Left hindlimb (tissue), 1 donor: ENCODE results near the gene EIF3L.
"Not testable (repeated sequence)": the region's sequence is repeated elsewhere in the genome, so short reads cannot be mapped to it uniquely, and the experiment has no call there.

ENCODE experiments used
- DNase-seq: peaks from one replicate; pipeline ENCODE4 v3.0.0-alpha.2; 2018

The EIF3L gene

DNA sequence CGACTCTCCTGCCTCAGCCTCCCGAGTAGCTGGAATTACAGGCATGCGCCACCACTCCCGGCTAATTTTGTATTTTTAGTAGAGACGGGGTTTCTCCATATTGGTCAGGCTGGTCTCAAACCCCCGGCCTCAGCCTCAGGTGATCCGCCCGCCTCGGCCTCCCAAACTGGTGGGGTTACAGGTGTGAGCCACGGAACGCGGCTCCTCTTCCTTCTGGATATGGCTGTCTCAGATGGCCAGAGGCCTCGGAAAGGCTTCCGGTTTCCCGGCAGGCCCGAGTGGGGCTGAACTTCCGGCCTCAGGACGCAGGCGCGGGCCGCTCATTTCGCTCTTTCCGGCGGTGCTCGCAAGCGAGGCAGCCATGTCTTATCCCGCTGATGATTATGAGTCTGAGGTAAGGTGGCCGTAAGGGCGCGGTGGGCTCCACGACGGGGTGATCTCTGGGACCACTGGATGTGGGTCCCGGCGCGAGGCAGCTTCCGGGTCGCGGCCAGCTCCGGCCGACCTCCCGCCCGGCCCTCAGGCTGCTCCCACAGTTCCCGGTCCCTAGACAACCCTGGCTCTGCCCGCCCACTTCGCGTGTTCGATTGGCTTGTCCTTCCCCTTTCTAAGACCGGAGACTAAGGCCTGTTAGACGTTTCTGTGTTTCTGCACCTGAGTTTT, at the start of gene EIF3L:
EIF3L (plus strand) TSS at position 331 of the 663 bp plus-strand sequence; CDS start at position 362, 31 bp downstream.
- DNase-seq = peak; percentile 93

DNA sequence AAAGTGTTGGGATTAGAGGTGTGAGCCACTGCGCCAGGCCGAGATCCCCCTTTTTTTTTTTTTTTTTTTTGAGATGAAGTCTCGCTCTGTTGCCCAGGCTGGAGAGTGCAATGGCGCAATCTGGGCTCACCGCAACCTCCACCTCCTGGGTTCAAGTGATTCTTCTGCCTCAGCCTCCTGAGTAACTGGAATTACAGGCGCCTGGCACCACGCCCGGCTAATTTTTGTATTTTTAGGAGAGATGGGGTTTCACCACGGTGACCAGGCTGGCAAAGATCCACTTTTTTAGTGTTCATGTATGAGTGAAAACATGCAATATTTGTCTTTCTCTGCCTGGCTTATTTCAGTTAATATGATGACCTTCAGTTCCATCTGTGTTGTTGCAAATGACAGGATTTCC, 49.2 kb upstream of the EIF3L start:
- DNase-seq = not testable (repeated sequence)

DNA sequence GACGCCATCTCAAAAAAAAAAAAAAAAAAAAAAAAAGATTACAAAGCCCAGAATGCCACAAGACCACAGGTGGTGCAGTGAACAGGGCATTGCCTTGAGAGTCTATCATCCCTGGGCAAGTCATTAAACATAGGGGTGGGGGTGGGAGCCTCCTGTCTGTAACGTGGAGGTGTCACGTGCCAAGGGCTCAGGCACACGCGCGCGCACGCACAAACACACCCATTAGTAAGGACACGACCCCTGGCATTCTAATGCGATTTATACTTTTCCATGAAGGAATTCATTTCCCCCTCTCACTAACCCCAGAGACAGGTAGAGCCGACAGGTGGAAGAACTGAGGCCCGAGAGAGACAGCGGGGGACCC, 47.3 kb upstream of the EIF3L start:
- DNase-seq = no peak

DNA sequence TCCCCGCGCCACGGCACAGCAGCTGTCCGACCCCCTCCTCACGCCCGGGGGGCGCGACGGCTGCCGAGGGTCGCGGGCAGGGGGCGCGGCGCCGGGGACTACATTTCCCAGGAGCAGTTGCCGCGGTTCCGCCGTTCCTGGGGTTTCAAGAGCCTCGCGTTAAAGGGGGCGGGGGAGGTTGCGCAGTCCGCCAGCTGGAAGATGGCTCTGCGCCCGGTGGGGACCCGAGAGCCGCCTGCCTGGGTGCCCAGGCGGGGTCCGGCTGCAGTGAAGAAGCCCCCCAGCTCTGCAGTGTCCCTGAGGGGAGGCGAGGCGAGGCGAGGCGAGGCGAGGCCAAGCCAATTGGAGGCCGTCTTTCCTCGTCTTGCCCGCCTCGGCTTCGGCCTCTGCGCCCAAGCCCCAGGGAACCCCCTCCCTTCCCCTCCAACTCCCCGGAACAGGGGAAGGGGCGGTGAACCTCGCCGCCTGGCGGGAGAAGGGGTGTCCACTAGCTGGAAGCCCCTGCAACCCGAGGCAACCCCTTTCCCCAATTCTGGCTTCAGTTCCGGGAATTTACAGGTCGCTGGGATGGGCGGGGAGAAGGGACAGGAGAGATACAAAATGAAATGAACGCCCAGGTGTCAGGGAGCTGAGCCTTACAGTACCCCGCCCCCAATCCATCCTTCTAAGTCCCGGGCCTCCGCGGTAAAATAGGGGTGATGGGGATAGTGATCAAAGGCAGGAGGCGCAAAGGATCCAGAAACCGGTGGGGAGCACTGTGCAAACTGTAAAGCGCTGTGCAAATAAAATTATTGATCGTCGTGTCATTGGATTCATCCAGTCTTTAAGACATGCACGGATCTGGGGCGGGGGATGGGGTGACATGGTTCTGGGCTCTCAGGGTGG, 46.7 kb upstream of the EIF3L start:
- peak; percentile 82 for DNase-seq

DNA sequence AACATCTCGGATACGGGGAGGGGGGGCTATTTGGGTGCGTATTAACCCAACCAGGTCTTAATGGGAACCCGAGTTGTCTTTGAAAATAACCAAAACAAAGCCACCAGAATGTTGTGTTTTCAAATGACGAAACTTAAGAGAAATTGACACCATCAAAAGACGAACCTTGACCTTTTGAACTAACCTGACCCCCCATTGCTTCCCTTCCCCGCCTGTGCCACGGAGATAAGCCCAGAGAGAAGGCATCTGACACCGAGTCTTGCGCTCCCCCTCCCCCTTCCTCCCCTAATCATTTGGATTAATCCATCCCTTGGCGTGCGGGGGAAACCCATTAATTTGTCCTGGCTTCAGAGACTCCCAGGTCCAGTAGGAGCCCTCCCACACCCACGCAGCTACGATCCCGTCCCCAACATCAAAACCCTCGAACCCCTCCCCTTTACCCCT, 46.0 kb upstream of the EIF3L start:
- no peak for DNase-seq

DNA sequence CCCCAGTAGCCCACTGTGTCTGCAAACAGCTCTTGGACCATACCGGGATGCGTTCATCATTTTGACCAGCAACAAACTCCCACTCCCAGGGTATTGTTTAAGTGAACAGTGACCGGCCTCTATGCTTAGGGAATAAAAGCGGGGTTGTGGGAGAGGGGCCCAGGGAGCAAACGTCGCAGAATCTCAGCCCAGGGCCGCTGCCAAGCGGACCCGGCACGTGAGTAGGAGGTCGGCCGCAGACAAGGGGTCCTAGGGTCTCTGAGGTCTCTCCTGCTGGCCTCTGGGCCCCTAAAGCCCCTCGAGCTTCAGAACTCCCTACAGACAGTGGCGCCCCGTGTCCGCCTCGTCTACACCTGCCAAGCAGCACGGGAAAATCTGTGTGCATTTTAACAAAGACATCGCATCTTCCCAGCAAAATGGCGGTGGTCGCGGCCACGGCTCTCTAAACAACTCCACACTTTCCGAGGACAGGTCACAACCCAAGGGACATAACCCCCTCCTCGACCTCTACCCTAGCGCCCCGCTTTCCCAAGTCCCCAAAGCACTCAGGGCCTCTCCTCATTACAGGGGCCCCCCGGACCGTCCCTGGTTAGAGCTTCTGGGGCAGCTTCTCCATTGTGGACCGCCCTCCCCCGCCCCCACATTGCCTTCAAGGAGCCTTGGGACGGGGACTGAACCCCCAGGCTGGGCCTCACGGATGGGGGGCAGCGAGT, 45.4 kb upstream of the EIF3L start:
- DNase-seq = no peak

DNA sequence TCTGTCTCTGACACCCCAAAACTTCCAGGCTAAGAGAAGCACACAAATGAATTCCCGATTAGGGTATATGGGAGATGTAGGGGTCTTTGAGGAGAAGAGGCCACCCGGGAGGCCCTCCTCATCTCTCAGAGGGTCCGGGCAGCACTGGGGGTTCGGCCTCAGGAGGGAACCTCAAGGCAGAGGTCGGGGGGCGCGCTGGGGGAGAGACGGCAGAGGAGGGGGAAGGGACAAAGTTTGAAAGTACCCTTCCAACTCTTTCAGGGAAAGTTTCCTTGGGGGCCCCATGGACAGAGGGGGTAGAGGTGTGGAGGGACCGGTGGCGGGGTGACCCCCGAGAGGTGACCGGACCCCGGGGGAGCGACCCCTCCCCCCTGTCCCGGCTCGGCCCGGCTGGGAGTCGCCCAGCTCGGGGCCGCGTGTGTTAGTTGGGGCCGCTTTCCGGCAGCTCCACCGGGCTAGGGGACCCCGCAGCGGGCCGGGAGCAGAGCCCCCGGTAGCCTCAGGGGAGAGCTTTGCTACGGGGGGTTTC, 44.8 kb upstream of the EIF3L start:
- no peak for DNase-seq

DNA sequence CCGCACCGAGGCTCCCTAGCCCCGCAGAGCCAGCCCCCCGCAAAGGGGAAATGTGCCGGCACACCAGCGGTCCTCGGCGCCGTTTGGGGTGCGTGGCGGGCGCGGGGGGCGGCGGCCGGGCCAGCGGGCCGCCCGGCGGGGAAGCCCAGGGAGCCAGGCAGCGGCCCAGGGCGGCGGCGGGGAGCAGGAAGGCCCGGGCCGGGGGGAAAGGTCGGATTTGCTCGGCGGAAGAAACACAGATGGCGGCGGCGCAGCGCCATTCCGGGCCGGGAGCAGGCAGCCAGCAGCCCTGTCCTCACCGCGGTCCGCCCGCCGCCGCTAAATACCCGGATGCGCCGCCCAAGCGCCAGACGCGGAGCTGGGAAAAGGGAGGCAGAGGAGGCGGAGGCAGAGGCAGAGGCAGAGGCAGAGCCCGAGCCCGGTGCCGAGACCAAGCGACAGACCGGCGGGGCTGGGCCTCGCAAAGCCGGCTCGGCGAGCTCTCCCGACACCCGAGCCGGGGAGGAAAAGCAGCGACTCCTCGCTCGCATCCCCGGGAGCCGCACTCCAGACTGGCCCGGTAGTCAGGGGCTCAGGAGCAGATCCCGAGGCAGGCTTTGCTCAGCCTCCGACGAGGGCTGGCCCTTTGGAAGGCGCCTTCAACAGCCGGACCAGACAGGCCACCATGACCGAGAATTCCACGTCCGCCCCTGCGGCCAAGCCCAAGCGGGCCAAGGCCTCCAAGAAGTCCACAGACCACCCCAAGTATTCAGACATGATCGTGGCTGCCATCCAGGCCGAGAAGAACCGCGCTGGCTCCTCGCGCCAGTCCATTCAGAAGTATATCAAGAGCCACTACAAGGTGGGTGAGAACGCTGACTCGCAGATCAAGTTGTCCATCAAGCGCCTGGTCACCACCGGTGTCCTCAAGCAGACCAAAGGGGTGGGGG, 44.1 kb upstream of the EIF3L start:
- peak; percentile 94 for DNase-seq

DNA sequence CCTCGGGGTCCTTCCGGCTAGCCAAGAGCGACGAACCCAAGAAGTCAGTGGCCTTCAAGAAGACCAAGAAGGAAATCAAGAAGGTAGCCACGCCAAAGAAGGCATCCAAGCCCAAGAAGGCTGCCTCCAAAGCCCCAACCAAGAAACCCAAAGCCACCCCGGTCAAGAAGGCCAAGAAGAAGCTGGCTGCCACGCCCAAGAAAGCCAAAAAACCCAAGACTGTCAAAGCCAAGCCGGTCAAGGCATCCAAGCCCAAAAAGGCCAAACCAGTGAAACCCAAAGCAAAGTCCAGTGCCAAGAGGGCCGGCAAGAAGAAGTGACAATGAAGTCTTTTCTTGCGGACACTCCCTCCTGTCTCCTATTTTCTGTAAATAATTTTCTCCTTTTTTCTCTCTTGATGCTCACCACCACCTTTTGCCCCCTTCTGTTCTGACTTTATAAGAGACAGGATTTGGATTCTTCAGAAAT, 43.4 kb upstream of the EIF3L start:
- no peak for DNase-seq

DNA sequence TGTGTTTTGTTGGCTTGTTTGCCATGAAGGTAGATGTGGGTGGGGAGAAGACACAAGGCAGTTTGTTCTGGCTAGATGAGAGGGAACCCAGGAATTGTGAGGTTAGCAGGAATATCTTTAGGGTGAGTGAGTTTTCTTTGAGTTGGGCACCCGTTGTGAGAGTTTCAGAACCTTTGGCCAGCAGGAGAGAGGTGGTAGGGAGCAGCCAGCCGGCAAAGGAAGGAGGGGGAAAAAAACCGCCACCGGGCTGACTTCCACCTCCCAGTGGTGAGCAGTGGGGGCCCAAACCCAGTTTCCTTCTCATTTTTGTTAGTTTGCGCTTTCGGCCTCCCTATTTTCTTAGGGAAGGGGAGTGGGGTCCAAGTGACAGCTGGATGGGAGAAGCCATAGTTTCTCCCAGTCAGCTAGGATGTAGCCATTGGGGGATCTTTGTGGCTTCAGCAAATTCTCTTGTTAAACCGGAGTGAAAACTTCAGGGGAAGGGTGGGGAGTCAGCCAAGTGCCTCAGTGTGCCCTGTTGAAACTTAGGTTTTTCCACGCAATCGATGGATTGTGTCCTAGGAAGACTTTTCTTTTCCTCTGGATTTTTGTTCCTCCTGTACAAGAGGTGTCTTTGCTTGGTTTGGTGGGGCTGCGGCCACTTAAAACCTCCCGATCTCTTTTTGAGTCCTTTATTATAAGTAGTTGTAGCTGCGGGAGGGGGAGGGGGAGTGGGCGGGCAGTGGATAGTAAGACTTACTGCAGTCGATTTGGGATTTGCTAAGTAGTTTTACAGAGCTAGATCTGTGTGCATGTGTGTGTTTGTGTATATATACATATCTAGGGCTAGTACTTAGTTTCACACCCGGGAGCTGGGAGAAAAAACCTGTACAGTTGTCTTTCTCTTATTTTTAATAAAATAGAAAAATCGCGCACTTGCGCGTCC, 42.5 kb upstream of the EIF3L start:
- peak; percentile 63 for DNase-seq

DNA sequence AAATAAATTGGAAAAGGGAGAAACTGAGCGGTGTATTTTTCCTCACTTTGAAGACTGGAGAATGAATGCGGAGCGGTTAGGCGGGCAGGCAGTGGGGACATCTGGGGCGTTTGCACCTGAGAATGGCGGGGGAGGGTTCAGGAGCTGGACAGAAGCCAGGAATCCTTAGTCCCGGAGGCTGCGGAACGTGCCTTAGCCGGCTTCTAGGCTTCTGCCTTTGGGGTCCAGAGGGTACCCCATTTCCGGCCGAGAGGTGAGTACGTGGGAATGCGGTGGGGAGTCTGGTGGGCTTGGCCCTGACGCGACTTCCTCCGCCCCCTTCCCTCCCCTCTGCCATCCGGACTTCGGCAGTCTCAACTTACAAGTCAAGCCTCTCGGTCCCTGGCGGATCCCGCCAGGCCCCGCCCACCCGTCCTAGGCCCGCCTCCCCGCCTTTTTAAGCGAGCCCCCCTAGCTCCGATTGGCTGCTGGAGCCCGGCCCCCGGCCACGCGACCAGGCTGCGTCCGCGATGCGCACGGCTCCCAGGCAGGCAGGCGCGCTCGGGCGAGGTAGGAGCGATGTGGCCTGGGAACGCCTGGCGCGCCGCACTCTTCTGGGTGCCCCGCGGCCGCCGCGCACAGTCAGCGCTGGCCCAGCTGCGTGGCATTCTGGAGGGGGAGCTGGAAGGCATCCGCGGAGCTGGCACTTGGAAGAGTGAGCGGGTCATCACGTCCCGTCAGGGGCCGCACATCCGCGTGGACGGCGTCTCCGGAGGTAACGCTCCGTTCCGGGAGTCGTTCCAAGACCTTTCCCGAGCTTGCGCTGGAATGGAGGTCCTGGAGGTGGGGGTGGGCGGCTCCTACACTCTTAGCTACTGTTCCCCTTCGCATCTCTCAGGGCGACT, 41.6 kb upstream of the EIF3L start, which contains the start of gene GCAT:
GCAT (plus strand) TSS at position 525 of the 884 bp plus-strand sequence; CDS start at position 559, 34 bp downstream.
- DNase-seq = peak; percentile 98

DNA sequence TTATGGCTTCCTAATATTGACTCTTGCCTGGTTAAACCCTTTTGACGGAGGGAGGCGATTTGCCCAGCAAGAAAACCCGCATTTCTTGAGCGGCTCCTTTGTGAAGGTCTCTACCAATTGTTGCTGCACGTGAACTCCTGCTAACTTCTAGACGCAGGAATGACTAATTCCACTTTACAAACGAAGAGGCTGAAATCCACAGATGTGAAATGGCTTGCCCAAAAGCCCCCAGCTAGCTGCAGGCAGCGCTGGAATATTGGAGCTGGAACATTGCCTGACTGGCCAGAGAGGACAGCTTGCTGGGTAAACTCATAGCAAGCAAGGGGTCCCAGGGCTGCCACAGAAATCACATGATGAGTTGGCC, 40.9 kb upstream of the EIF3L start:
- DNase-seq = no peak

DNA sequence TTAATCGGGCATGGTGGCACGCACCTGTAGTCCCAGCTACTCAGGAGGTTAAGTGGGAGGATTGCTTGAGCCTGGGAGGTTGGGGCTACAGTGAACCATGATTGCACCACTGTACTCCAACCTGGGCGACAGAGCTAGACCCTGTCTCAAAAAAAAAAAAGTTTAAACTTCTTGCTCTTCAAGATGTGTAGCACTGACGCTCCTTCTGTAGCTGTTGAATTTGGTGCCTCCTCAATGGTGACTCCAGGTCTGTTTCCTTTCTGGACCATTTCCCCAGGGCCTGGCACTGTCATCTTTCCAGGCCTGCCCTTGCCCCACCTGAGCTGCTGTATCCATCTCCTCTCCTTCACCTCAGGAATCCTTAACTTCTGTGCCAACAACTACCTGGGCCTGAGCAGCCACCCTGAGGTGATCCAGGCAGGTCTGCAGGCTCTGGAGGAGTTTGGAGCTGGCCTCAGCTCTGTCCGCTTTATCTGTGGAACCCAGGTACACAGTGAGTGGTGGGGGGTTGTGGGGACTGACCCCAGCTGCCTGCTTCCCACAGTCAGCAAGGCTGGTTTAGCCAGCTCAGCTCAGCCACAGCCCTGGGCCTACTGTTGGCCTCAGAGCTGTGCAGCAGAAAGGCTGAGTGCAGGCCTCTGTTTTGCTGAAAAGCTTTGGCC, 39.4 kb upstream of the EIF3L start:
- DNase-seq = no peak

DNA sequence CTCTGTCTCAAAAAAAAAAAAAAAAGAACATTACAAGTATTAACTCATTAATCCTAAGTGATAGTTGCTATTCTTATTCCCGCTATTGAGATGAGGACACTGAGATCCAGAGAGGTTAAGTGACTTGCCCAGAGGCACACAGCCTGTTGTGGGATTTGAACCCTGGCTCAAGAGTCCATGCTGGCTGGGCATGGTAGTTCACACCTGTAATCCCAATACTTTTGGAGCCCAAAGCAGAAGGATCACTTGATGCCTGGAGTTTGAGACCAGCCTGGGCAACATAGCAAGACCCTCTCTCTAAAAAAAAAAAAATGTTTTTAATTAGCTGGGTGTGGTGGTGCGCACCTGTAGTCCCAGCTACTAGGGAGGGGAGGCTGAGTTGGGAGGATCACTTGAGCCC, 37.4 kb upstream of the EIF3L start:
- DNase-seq = no peak

DNA sequence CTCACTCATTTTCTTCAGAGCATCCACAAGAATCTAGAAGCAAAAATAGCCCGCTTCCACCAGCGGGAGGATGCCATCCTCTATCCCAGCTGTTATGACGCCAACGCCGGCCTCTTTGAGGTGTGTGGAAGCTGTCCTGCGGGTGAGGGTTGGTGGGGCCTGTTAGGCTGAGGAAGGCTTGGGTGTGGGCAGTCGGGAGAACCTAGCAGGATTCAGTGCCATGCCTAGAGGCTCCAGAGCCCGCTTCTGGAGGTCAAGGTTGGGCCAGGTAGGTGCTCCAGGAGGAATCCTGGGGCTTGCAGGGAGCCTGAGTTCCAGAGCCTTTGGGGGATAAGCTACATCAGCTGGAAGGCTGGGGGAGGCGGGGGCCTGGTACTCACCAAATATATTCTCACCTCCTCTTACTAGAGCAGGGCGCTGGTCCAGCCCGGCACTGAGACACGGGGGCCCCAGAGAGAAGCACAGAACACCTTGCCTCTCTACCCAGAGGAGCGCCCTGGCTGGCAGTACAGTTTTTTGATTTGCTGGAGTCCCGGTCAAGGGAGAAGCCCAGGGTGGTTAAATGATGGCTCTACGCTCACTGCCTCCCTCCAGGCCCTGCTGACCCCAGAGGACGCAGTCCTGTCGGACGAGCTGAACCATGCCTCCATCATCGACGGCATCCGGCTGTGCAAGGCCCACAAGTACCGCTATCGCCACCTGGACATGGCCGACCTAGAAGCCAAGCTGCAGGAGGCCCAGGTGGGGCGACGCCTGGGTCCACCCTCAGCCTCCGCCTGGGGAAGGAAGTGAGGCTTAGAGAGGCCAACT, 36.1 kb upstream of the EIF3L start:
- DNase-seq = no peak

DNA sequence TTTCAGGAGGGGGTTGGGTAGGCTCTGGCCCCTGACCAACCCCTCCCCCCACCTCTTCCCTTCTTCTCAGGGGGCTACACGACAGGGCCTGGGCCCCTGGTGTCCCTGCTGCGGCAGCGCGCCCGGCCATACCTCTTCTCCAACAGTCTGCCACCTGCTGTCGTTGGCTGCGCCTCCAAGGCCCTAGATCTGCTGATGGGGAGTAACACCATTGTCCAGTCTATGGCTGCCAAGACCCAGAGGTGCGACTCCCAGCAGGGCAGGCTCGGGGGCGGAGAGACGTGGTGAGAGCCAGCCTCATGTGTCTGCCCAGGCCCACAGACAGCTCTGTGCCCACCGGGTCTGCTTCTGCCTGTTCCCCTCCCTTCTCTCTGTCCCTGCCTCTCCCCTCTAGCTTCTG, 33.6 kb upstream of the EIF3L start:
- DNase-seq = no peak

DNA sequence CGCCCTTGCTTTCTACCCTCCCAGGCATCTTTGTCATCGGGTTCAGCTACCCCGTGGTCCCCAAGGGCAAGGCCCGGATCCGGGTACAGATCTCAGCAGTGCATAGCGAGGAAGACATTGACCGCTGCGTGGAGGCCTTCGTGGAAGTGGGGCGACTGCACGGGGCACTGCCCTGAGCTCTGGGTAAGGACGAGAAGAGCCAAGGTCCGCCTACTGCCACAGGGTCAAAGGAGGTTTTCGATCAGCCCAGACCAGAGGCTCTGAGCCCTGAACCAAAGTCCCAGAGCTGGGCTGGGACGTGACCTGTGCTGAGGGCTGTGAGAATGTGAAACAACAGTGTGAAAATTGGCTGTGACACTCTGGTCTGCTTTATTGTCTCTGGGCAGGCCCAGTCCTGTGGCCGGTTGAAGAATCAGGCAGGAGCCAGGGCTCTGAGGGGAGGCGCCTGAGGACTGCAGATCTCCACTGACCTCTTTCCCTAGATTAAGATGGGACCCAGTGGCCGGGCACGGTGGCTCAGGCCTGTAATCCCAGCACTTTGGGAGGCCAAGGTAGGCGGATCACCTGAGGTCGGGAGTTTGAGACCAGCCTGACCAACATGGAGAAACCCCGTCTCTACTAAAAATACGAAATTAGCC, 32.6 kb upstream of the EIF3L start:
- no peak for DNase-seq
